Testis (tissue), 2 donors: ENCODE data around the gene LRRC27.

Source experiments
- POLR2A ChIP-seq: fragments of 450-650 bp; IDR thresholded peaks from one replicate; pipeline ENCODE4 v1.6.1; 2017; ENCODE audit warnings: antibody characterized with exemption, mild to moderate bottlenecking, moderate library complexity
- TF ChIP-seq, protein P1 (sequence below), 3 experiments: fragments of 450-650 bp in 2 of 3; fragments of 200-600 bp in 1 of 3; sonication (generic) in 1 of 3; IDR thresholded peaks; one replicate each; pipeline ENCODE4 v1.5.1; 2016 to 2019; ENCODE audit warnings: antibody characterized with exemption in 3 of 3, mild to moderate bottlenecking in 2 of 3, moderate library complexity in 1 of 3

DNA sequence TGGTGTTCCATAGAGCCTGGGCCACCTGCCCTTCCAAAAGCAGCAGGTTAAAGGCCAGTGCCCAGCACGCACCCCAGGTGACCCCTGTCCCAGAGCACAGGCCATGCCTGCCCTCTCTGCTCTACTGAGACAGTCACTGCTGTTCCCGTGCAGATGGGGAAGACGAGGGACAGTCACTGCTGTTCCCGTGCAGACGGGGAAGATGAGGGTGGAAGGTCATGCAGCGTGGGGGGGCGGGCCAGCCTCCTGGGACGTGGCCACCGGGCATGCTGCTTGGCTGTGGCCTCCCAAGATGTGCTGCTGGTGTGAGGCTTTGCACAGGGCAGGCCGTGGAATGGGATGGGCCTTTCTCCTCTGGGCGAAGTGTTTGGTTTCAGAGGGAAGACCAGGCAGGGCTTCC lies 18.4 kb downstream of the LRRC27 start:
- no peak for TF ChIP-seq POLR2A
- TF ChIP-seq, protein P1, sequence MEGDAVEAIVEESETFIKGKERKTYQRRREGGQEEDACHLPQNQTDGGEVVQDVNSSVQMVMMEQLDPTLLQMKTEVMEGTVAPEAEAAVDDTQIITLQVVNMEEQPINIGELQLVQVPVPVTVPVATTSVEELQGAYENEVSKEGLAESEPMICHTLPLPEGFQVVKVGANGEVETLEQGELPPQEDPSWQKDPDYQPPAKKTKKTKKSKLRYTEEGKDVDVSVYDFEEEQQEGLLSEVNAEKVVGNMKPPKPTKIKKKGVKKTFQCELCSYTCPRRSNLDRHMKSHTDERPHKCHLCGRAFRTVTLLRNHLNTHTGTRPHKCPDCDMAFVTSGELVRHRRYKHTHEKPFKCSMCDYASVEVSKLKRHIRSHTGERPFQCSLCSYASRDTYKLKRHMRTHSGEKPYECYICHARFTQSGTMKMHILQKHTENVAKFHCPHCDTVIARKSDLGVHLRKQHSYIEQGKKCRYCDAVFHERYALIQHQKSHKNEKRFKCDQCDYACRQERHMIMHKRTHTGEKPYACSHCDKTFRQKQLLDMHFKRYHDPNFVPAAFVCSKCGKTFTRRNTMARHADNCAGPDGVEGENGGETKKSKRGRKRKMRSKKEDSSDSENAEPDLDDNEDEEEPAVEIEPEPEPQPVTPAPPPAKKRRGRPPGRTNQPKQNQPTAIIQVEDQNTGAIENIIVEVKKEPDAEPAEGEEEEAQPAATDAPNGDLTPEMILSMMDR (IDR thresholded peaks at IDR 0.05): no peak
